Measurements from ENCODE around the gene EVC2. TPM values are rescaled to one million over a fixed set of nuclear protein-coding genes. Genes with fewer than 3 reads are reported as not detected.

EVC2 gene
- total RNA-seq, 1 donor from 2014 or later = 1.1 TPM

GRCh38 chr4:5632066-5632440 lies 76.3 kb downstream of the EVC2 start:
- ATAC-seq (ENCODE audit: low read depth) = no peak

GRCh38 chr4:5631352-5632065 lies 76.8 kb downstream of the EVC2 start:
- Mint-ChIP-seq H3K4me1 (no peaks in the 10 kb centered on the region), H3K4me3 (no peak overlapping the region), H3K27ac (no peak overlapping the region), H3K27me3 (no peaks in the 10 kb centered on the region), H3K9me3 (no peaks in the 10 kb centered on the region), H3K36me3 (ENCODE audit: low read depth) (no peaks in the 10 kb centered on the region)
- DNase-seq = no peak
- intact Hi-C loops (cut with micrococcal nuclease) = no loop called here
- ChIA-PET CTCF (no interaction called here), POLR2A (no interaction called here)
- no peak for TF ChIP-seq CTCF (IDR thresholded peaks at IDR 0.05)
- no peak for ATAC-seq (ENCODE audit: low read depth)

More at GRCh38 chr4:5632066-5632440, 76.3 kb downstream of the EVC2 start:
- Mint-ChIP-seq H3K4me3 (no peak overlapping the region), H3K36me3 (ENCODE audit: low read depth) (no peaks in the 10 kb centered on the region), H3K4me1 (no peaks in the 10 kb centered on the region), H3K9me3 (no peaks in the 10 kb centered on the region), H3K27me3 (no peaks in the 10 kb centered on the region), H3K27ac (no peak overlapping the region)
- DNase-seq = no peak
- CTCF ChIA-PET = no interaction called here
- intact Hi-C loops (cut with micrococcal nuclease) = no loop called here
- no peak for TF ChIP-seq CTCF (IDR thresholded peaks at IDR 0.05)
- POLR2A ChIA-PET = no interaction called here

- Mint-ChIP-seq H3K36me3 (ENCODE audit: low read depth) (no peaks in the 10 kb centered on the region), H3K9me3 (no peaks in the 10 kb centered on the region), H3K27me3 (no peaks in the 10 kb centered on the region), H3K4me1 (no peaks in the 10 kb centered on the region), H3K4me3 (no peak overlapping the region), H3K27ac (no peak overlapping the region)
- POLR2A ChIA-PET = no interaction called here
- intact Hi-C loops (cut with micrococcal nuclease) = no loop called here
- CTCF ChIA-PET = no interaction called here
- no peak for ATAC-seq (ENCODE audit: low read depth)
- no peak for TF ChIP-seq CTCF (IDR thresholded peaks at IDR 0.05)
- no peak for DNase-seq
These were observed 77.6 kb downstream of the EVC2 start for GRCh38 chr4:5630762-5631161.

GRCh38 chr4:5629542-5629941 lies 78.8 kb downstream of the EVC2 start:
- no peaks in the 10 kb centered on the region for H3K36me3 Mint-ChIP-seq (ENCODE audit: low read depth)
- H3K27me3 Mint-ChIP-seq = no peaks in the 10 kb centered on the region
- TF ChIP-seq CTCF (IDR thresholded peaks at IDR 0.05) = no peak
- H3K27ac Mint-ChIP-seq = no peak overlapping the region
- ChIA-PET CTCF (no interaction called here), POLR2A (no interaction called here)
- DNase-seq (no peak), ATAC-seq (ENCODE audit: low read depth) (no peak)
- H3K9me3 Mint-ChIP-seq = no peaks in the 10 kb centered on the region
- intact Hi-C loops (cut with micrococcal nuclease) = no loop called here
- no peak overlapping the region for H3K4me3 Mint-ChIP-seq
- no peaks in the 10 kb centered on the region for H3K4me1 Mint-ChIP-seq

GRCh38 chr4:5626913-5627312 lies 81.4 kb downstream of the EVC2 start:
- ATAC-seq (ENCODE audit: low read depth) = no peak
- TF ChIP-seq CTCF (IDR thresholded peaks at IDR 0.05) = no peak
- POLR2A ChIA-PET = no interaction called here
- Mint-ChIP-seq H3K36me3 (ENCODE audit: low read depth) (no peaks in the 10 kb centered on the region), H3K9me3 (no peaks in the 10 kb centered on the region), H3K4me3 (no peak overlapping the region), H3K4me1 (no peaks in the 10 kb centered on the region), H3K27me3 (no peaks in the 10 kb centered on the region), H3K27ac (no peak overlapping the region)
- CTCF ChIA-PET = no interaction called here
- DNase-seq = no peak
- intact Hi-C loops (cut with micrococcal nuclease) = no loop called here

Data from activated B cell treated with CpG ODN at 0.5 μM for 24 hours (primary cell).